Measurements from ENCODE around the gene NUP210L. TPM values are rescaled to one million over a fixed set of nuclear protein-coding genes. Genes with fewer than 3 reads are reported as not detected.

Gene NUP210L
- total RNA-seq, 1 donor from 2014 or later, result not detected

GRCh38 chr1:153991151-153991630 lies 163.7 kb downstream of the NUP210L start:
- peak overlapping the region; percentile 88 for H3K4me3 ChIP-seq (ENCODE audit: insufficient read depth, low read depth, low read length)
- FAIRE-seq (no peak), DNase-seq (ENCODE audit: low read depth) (no peak)
- TF ChIP-seq EZH2 (IDR thresholded peaks at IDR 0.05; ENCODE audit: insufficient read depth, low read length) (no peak), CTCF (IDR thresholded peaks at IDR 0.05; ENCODE audit: insufficient read depth, low read depth, low read length) (no peak)
- H3K79me2 ChIP-seq (ENCODE audit: insufficient read depth, low read length), result peaks cover 22% of the 10 kb centered on the region
- Mint-ChIP-seq H3K4me1 (ENCODE audit: low read depth, unreplicated experiment) (peaks cover 16% of the 10 kb centered on the region), H3K27ac (ENCODE audit: unreplicated experiment) (peak overlapping the region; percentile 96), H3K4me3 (ENCODE audit: unreplicated experiment) (peak overlapping the region; percentile 96), H3K27me3 (ENCODE audit: low read depth, unreplicated experiment) (no peaks in the 10 kb centered on the region), H3K9me3 (ENCODE audit: unreplicated experiment) (peaks cover 2% of the 10 kb centered on the region), H3K36me3 (ENCODE audit: low read depth, unreplicated experiment) (peaks cover 15% of the 10 kb centered on the region)
- peak overlapping the region; percentile 92 for H3K27ac ChIP-seq (ENCODE audit: low read depth, low read length)
- peak overlapping the region; percentile 95 for H3K9ac ChIP-seq (ENCODE audit: low read length)
- peaks cover 25% of the 10 kb centered on the region for H4K20me1 ChIP-seq (ENCODE audit: insufficient read depth, low read length)
- peaks cover 20% of the 10 kb centered on the region for H3K4me1 ChIP-seq (ENCODE audit: insufficient read depth, low read length)
- H3K27me3 ChIP-seq (ENCODE audit: insufficient read depth, low read length), result no peaks in the 10 kb centered on the region
- peak overlapping the region; percentile 92 for H3K4me2 ChIP-seq (ENCODE audit: low read length)
- H2AFZ ChIP-seq (ENCODE audit: low read depth, low read length), result no peak overlapping the region
- peaks cover 22% of the 10 kb centered on the region for H3K36me3 ChIP-seq (ENCODE audit: insufficient read depth, low read length)
- no peaks in the 10 kb centered on the region for H3K9me3 ChIP-seq (ENCODE audit: insufficient read depth, low read depth, low read length)

- peak; percentile 96 for DNase-seq (ENCODE audit: low read depth)
- peak within 1 kb of the TSS; percentile 92 for H3K4me2 ChIP-seq (ENCODE audit: low read length)
- no peak for TF ChIP-seq CTCF (IDR thresholded peaks at IDR 0.05; ENCODE audit: insufficient read depth, low read depth, low read length)
- no peak for TF ChIP-seq EZH2 (IDR thresholded peaks at IDR 0.05; ENCODE audit: insufficient read depth, low read length)
- peaks cover 22% of the 10 kb centered on the region for H3K36me3 ChIP-seq (ENCODE audit: insufficient read depth, low read length)
- peaks cover 20% of the 10 kb centered on the region for H3K4me1 ChIP-seq (ENCODE audit: insufficient read depth, low read length)
- H3K79me2 ChIP-seq (ENCODE audit: insufficient read depth, low read length), result peaks cover 26% of the 10 kb centered on the region
- Mint-ChIP-seq H3K4me1 (ENCODE audit: low read depth, unreplicated experiment) (peaks cover 16% of the 10 kb centered on the region), H3K36me3 (ENCODE audit: low read depth, unreplicated experiment) (peaks cover 15% of the 10 kb centered on the region), H3K4me3 (ENCODE audit: unreplicated experiment) (peak within 1 kb of the TSS; percentile 96), H3K27me3 (ENCODE audit: low read depth, unreplicated experiment) (no peaks in the 10 kb centered on the region), H3K9me3 (ENCODE audit: unreplicated experiment) (peaks cover 2% of the 10 kb centered on the region), H3K27ac (ENCODE audit: unreplicated experiment) (peak within 1 kb of the TSS; percentile 96)
- peak within 1 kb of the TSS; percentile 95 for H3K9ac ChIP-seq (ENCODE audit: low read length)
- no peak for FAIRE-seq
- H3K27me3 ChIP-seq (ENCODE audit: insufficient read depth, low read length), result no peaks in the 10 kb centered on the region
- peak within 1 kb of the TSS; percentile 92 for H3K27ac ChIP-seq (ENCODE audit: low read depth, low read length)
- H2AFZ ChIP-seq (ENCODE audit: low read depth, low read length), result peak within 1 kb of the TSS; percentile 66
- H3K9me3 ChIP-seq (ENCODE audit: insufficient read depth, low read depth, low read length), result no peaks in the 10 kb centered on the region
- H3K4me3 ChIP-seq (ENCODE audit: insufficient read depth, low read depth, low read length), result peak within 1 kb of the TSS; percentile 88
- H4K20me1 ChIP-seq (ENCODE audit: insufficient read depth, low read length), result peaks cover 23% of the 10 kb centered on the region
These were observed 164.3 kb downstream of the NUP210L start, which contains the start of gene RPS27 for GRCh38 chr1:153990468-153991150. TSS of gene RPS27 (plus strand) at chr1:153990762. CDS start at chr1:153990797, 35 bp downstream.

DNA sequence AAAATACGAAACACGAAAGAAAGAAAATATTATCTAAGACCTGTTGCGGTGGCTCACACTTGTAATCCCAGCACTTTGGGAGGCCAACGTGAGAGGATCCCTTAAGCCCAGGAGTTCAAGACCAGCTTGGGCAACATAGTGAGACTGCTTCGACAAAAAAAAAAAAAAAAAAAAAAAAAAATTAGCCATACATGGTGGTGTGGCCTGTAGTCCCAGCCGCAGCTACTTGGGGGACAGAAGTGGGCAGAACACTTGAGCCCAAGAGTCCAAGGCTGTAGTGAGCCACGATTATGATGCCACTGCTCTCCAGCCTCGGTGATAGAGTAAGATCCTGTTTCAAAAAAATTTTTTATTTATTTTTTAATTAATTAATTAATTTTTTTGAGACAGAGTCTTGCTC lies 167.3 kb downstream of the NUP210L start:
- H3K9me3 Mint-ChIP-seq (ENCODE audit: unreplicated experiment), result peaks cover under 1% of the 10 kb centered on the region
- no peak overlapping the region for H3K4me2 ChIP-seq (ENCODE audit: low read length)
- peaks cover 19% of the 10 kb centered on the region for H3K36me3 ChIP-seq (ENCODE audit: insufficient read depth, low read length)
- H3K9me3 ChIP-seq (ENCODE audit: insufficient read depth, low read depth, low read length), result no peaks in the 10 kb centered on the region
- peaks cover 15% of the 10 kb centered on the region for H3K36me3 Mint-ChIP-seq (ENCODE audit: low read depth, unreplicated experiment)
- no peaks in the 10 kb centered on the region for H3K27me3 Mint-ChIP-seq (ENCODE audit: low read depth, unreplicated experiment)
- H2AFZ ChIP-seq (ENCODE audit: low read depth, low read length), result no peak overlapping the region
- no peak for FAIRE-seq
- peaks cover 47% of the 10 kb centered on the region for H3K79me2 ChIP-seq (ENCODE audit: insufficient read depth, low read length)
- no peak overlapping the region for H3K4me3 ChIP-seq (ENCODE audit: insufficient read depth, low read depth, low read length)
- H3K4me1 ChIP-seq (ENCODE audit: insufficient read depth, low read length), result peaks cover 29% of the 10 kb centered on the region
- no peaks in the 10 kb centered on the region for H3K27me3 ChIP-seq (ENCODE audit: insufficient read depth, low read length)
- no peak for DNase-seq (ENCODE audit: low read depth)
- H4K20me1 ChIP-seq (ENCODE audit: insufficient read depth, low read length), result peaks cover 19% of the 10 kb centered on the region
- H3K27ac Mint-ChIP-seq (ENCODE audit: unreplicated experiment), result no peak overlapping the region
- no peak overlapping the region for H3K27ac ChIP-seq (ENCODE audit: low read depth, low read length)
- no peak overlapping the region for H3K9ac ChIP-seq (ENCODE audit: low read length)
- H3K4me1 Mint-ChIP-seq (ENCODE audit: low read depth, unreplicated experiment), result peaks cover 19% of the 10 kb centered on the region
- H3K4me3 Mint-ChIP-seq (ENCODE audit: unreplicated experiment), result no peak overlapping the region
- no peak for TF ChIP-seq CTCF (IDR thresholded peaks at IDR 0.05; ENCODE audit: insufficient read depth, low read depth, low read length)
- no peak for TF ChIP-seq EZH2 (IDR thresholded peaks at IDR 0.05; ENCODE audit: insufficient read depth, low read length)
